ENCODE measurements around the gene KRR1. TPM values are rescaled to one million over a fixed set of nuclear protein-coding genes. Genes with fewer than 3 reads are reported as not detected.

The KRR1 gene
- polyA plus RNA-seq (ENCODE audit: insufficient read length), result 104 TPM
- long read RNA-seq, donor 1, full-length matches to known transcripts, result 20 of 20 reads
- long read RNA-seq, donor 1, partial matches to known transcripts, result 0 of 20 reads
- long read RNA-seq, donor 1, other reads (novel, unspliced or antisense), result 0 of 20 reads
- long read RNA-seq, donor 2, full-length matches to known transcripts, result 16 of 16 reads
- long read RNA-seq, donor 2, partial matches to known transcripts, result 0 of 16 reads
- long read RNA-seq, donor 2, other reads (novel, unspliced or antisense), result 0 of 16 reads
- long read RNA-seq, donor 3, full-length matches to known transcripts, result 14 of 20 reads
- long read RNA-seq, donor 3, partial matches to known transcripts, result 6 of 20 reads
- long read RNA-seq, donor 3, other reads (novel, unspliced or antisense), result 0 of 20 reads
- long read RNA-seq, donor 4, partial matches to known transcripts, result 0 of 2 reads
- long read RNA-seq, donor 4, other reads (novel, unspliced or antisense), result 0 of 2 reads
- long read RNA-seq, donor 5, full-length matches to known transcripts, result 33 of 41 reads
- long read RNA-seq, donor 5, partial matches to known transcripts, result 8 of 41 reads
- long read RNA-seq, donor 5, other reads (novel, unspliced or antisense), result 0 of 41 reads
- long read RNA-seq, donor 6, full-length matches to known transcripts, result 12 of 12 reads
- long read RNA-seq, donor 6, partial matches to known transcripts, result 0 of 12 reads
- long read RNA-seq, donor 6, other reads (novel, unspliced or antisense), result 0 of 12 reads
- long read RNA-seq, donor 7, full-length matches to known transcripts, result 28 of 46 reads
- long read RNA-seq, donor 7, partial matches to known transcripts, result 18 of 46 reads
- long read RNA-seq, donor 7, other reads (novel, unspliced or antisense), result 0 of 46 reads
- long read RNA-seq, donor 8, full-length matches to known transcripts, result 7 of 7 reads
- long read RNA-seq, donor 8, partial matches to known transcripts, result 0 of 7 reads
- long read RNA-seq, donor 8, other reads (novel, unspliced or antisense), result 0 of 7 reads

DNA sequence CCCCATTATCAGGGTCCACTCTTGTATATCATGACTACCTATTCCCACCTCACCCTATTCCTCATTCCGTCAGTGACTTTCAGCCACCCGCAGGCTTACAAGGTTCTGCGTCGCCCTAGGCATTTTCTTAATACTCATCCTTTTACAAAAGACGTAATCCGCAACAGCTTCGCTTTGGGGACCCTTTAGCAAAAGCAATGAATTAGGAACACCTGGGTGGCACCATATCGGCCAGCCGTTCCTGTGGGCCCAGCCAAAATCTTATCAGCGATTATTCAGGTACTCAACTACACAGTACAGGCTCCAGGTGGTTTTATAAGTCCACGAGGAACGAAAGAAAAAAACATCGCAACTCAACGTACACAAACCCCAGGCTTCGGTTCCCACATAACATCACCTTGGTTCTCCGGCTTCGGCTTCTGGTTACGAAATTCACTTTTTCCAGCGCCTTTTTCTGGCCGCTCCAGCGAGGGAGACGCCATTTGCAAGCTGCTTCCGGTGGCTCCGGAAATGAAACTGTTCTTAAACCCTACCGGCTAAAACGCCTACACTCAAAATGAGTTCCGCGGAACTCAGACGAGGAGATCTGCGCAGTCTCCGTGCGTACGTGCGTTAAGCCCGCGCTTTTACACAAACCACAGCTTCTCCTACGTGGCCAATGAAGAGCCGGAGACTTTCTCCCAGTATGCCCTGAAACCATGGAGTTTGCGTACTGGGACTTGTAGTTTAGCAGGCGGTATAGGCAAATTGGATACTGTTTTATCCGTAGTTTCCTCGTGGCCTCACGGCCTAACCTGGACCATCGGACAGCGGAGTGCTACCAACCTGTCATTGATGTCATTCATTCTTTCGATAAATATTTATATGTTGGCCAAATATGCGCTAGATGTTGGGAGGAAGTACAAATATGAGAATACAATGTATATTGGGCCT lies at the start of gene KRR1:
KRR1 (minus strand) TSS at position 494 of the 933 bp plus-strand sequence; CDS start at position 482, 12 bp downstream.
- DNase-seq, result peak; percentile 97

DNA sequence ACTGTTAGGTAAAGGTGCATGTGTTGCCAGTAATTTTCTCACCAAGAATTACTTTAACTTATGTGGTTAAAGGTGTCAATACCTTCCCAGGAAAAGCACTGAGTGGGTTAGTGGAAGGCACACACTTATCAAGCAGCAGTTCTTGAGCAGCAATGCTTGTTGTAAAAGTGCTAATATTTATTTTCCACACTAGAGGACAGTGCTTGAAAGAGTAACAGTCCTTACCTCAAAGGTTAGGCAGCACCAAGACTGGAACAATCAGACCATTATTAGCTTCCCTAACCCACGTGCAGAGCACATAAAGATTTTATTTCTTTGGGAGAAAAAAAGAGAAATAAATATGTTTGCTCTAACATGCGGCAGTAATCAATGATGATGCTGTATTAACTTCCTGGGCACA lies 48.8 kb upstream of the KRR1 start:
- DNase-seq, result no peak

GRCh38 chr12:75558287-75558686 lies 46.9 kb upstream of the KRR1 start:
- no peak for DNase-seq

DNA sequence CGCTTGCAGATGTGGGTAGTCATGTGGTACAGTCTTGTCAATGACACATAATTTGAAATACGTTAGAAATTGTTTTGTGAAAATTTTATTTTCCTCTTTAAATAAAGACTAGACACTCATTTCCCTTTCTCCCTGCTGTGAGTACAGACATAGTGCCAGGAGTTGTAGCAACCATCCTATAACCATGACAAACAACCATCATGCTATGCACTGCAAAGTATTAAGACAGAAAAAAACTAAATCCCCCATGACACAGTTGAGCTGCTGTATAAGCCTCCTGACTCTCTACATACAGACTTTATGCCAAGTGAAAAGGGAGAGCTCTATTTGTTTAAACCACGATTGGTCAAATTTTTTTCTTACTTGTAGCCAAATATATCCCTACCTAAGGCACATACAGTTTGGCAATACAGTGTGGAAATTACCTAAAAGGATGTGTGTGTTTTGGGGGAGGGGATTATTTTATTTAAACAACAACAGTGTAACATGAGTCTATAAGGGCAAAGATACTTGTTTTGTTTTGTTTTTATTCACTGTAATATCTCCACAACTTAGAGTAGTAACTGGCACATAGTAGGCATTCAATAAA lies 45.0 kb upstream of the KRR1 start:
- DNase-seq, result no peak

GRCh38 chr12:75554556-75554880 lies 43.1 kb upstream of the KRR1 start:
- no peak for DNase-seq

- DNase-seq, result no peak
These were observed 42.6 kb upstream of the KRR1 start for GRCh38 chr12:75553836-75554555.

- no peak for DNase-seq
These were observed 42.0 kb upstream of the KRR1 start for GRCh38 chr12:75553398-75553797.

DNA sequence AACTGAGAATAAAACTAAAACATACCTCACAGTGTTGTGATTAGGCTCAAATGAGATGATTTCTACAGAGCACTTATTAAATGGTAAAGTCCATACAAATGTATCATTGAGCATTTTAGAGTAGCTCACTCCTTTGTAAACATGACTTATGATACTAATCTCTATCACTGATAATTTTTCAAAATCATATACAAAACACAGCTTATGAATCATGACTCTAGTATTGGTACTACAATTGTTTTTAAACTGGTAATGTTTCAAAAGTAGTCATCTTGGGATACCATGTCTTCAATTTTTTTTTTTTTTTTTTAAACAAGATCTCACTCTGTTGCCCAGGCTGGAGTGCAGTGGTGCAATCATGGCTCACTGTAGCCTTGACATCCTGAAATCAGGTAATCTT lies 40.1 kb upstream of the KRR1 start:
- DNase-seq, result no peak

DNA sequence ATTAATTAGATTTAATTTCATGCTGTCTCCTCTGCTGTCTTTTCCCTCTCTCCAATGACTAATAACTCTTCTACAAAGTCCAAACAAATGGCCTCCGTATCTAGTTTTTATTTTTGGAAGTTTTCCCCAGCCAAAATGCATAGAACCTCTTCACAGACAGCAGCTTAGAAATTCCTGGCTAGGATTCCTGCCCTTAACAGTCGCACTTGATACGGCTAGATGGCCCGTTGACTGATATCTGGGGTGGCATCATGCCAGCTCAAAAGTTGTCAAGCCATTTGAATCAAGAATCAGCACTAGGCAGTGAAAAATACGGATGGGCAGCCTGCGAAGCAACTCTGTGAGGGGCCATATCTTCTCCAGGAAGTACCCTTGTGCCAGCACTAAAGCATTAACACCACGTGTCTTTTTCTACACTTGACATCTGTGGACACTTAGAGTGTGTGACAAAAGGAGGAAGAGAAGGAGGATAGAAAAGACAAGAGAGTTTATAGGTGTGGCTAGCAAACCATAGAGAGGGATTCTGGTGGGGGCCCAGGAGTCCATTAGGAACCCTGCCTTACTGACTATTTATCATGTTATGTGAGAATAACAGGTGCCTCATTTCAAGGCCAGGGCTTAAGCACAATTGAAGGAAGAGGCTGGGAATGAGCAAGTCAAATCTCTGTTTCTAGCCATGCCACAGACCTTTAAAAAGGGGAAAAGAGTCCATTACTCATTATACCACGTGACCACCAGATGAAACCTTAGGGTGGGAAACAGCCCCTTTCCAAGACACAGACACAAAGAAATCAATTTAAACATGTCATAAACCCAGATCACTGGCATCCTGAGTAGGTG lies 39.2 kb upstream of the KRR1 start:
- no peak for DNase-seq

DNA sequence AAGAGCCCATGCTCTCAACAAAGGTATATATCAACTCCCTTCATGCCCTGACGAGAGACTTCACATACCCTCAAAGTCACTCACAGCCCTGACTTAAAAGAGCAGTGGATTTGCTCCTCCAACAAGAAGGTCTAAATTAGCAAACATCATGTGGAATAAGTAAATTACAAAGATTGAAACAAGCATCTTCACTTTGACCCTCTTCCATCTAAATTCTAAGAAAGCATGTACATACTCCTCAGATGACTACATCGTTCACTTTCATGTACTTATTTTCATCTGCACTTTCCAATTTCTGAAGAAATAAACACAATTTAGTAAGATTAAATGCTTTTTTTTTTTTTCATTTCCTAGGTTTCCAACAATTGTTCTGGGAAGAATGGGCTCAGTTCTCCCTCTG lies 38.6 kb upstream of the KRR1 start:
- DNase-seq, result no peak

GRCh38 chr12:75548879-75549278 lies 37.5 kb upstream of the KRR1 start:
- no peak for DNase-seq

DNA sequence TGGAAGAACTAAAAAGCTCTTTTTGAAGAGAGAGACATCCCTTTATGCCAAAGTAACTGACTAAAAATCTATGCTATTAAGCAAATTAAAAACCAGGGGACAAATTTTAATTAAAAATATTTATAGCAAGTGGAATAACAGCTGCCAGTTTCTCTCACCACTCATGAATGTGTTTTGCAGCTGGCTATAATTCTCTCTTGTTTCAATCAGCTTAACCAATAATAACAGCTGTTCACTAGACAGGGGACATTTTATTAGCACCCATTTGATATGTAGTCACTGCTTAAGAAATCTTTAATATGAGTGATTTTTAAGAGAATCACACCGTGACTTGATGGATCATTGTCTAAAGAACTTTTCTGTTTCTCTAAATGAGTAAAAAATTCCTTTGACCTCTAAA lies 34.2 kb upstream of the KRR1 start:
- DNase-seq, result no peak

DNA sequence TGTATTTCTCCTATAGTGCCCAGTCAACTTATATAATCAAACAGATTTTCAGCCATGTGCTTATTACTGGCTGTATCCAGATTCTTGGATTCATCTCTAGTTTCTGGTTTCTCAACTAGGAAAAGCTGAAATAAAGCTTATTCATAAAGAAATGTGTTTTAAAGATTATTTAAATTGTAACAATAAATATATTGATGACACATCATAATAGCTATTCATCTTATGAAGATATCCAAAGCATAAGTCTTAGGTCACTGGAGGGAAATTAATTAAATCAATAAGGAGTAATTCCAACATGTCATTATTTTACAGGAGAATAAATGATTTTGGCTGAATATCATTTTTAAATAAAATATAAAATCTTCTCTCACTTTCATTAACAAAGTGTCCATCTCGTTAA lies 32.1 kb upstream of the KRR1 start:
- no peak for DNase-seq

DNA sequence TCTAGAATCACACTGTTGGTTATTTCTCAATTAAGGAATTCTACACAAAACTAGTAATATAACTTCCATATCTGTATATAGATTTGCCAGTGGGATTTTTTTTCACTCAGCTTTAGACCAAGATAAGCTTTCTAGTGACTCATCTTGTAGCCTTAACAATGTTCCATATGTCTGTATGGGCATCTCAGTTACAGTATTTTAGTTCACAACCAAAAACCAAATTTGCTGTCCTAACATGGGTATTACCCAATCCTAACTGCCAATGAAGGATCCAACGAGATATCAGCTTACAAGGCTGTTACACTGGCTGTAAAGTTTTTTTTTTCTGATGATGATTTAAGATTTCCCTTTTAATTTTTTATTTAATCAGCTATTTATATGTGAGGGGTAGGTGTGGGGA lies 31.5 kb upstream of the KRR1 start:
- DNase-seq, result no peak

GRCh38 chr12:75539889-75540288 lies 28.5 kb upstream of the KRR1 start:
- DNase-seq, result no peak

DNA sequence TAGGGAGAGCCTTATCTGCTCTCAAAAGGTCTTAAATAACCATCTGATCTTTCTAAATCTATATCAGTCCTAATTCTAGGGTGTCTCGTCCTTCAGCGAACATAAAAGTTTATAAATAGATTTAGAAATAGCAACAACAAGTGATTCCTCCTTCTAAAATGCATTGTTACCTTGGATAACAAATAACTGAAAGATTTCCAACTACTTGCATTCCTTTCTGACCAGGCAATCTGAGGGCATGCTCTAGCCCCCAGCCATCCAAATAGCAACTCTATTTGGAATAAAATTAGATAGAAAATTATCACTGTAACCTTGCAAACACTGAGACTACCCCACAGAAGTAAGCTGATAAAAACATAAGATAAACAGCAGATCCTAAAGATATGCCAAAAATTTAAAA lies 21.8 kb upstream of the KRR1 start:
- no peak for DNase-seq

GRCh38 chr12:75529826-75530225 lies 18.4 kb upstream of the KRR1 start:
- no peak for DNase-seq

- no peak for DNase-seq
These were observed 17.9 kb upstream of the KRR1 start for GRCh38 chr12:75529316-75529715.

GRCh38 chr12:75528692-75529091 lies 17.3 kb upstream of the KRR1 start:
- no peak for DNase-seq

GRCh38 chr12:75528272-75528671 lies 16.9 kb upstream of the KRR1 start:
- no peak for DNase-seq

Data from left kidney (tissue), 8 donors.